ENCODE results near the gene SCN7A. TPM values are rescaled to one million over a fixed set of nuclear protein-coding genes. Genes with fewer than 3 reads are reported as not detected.

SCN7A gene
- total RNA-seq, 1 experiment from 2014 or later: not detected

- Mint-ChIP-seq H3K4me3 (ENCODE audit: unreplicated experiment) (no peak overlapping the region), H3K27ac (ENCODE audit: low read depth, unreplicated experiment) (no peak overlapping the region), H3K9me3 (ENCODE audit: unreplicated experiment) (no peaks in the 10 kb centered on the region), H3K27me3 (ENCODE audit: insufficient read depth, unreplicated experiment) (peaks cover 56% of the 10 kb centered on the region), H3K36me3 (ENCODE audit: insufficient read depth, unreplicated experiment) (no peaks in the 10 kb centered on the region), H3K4me1 (ENCODE audit: insufficient read depth, unreplicated experiment) (no peaks in the 10 kb centered on the region)
- CTCF ChIA-PET: no interaction called here
- BruUV-seq (replicated peaks): no TSS peak
- intact Hi-C loops (cut with micrococcal nuclease): no loop called here
- no peak for DNase-seq (ENCODE audit: unreplicated experiment)
- POLR2A ChIA-PET: no interaction called here
- no peak for TF ChIP-seq CTCF (IDR thresholded peaks at IDR 0.05; ENCODE audit: unreplicated experiment)
Measured at GRCh38 chr2:166440313-166440712, 53.7 kb downstream of the SCN7A start.

- Mint-ChIP-seq H3K4me3 (ENCODE audit: unreplicated experiment) (no peak overlapping the region), H3K27me3 (ENCODE audit: insufficient read depth, unreplicated experiment) (peaks cover 53% of the 10 kb centered on the region), H3K4me1 (ENCODE audit: insufficient read depth, unreplicated experiment) (no peaks in the 10 kb centered on the region), H3K9me3 (ENCODE audit: unreplicated experiment) (no peaks in the 10 kb centered on the region), H3K36me3 (ENCODE audit: insufficient read depth, unreplicated experiment) (no peaks in the 10 kb centered on the region), H3K27ac (ENCODE audit: low read depth, unreplicated experiment) (no peak overlapping the region)
- intact Hi-C loops (cut with micrococcal nuclease): no loop called here
- no TSS peak for BruUV-seq (replicated peaks)
- ChIA-PET CTCF (interaction anchor here (0.5 kb wide), 1 partner anchor 1529 kb away, joined by 4 read pairs; no protein-coding TSS in a partner anchor), POLR2A (no interaction called here)
- DNase-seq (ENCODE audit: unreplicated experiment): no peak
- no peak for TF ChIP-seq CTCF (IDR thresholded peaks at IDR 0.05; ENCODE audit: unreplicated experiment)
Measured at GRCh38 chr2:166439078-166439477, 55.0 kb downstream of the SCN7A start.

GRCh38 chr2:166436976-166437375, 57.1 kb downstream of the SCN7A start:
- Mint-ChIP-seq H3K4me1 (ENCODE audit: insufficient read depth, unreplicated experiment) (no peaks in the 10 kb centered on the region), H3K9me3 (ENCODE audit: unreplicated experiment) (no peaks in the 10 kb centered on the region), H3K27me3 (ENCODE audit: insufficient read depth, unreplicated experiment) (peaks cover 56% of the 10 kb centered on the region), H3K4me3 (ENCODE audit: unreplicated experiment) (no peak overlapping the region), H3K36me3 (ENCODE audit: insufficient read depth, unreplicated experiment) (no peaks in the 10 kb centered on the region), H3K27ac (ENCODE audit: low read depth, unreplicated experiment) (no peak overlapping the region)
- intact Hi-C loops (cut with micrococcal nuclease): no loop called here
- no peak for TF ChIP-seq CTCF (IDR thresholded peaks at IDR 0.05; ENCODE audit: unreplicated experiment)
- ChIA-PET CTCF (interaction anchor here (0.5 kb wide), 1 partner anchor 28 kb away, joined by 3 read pairs; no protein-coding TSS in a partner anchor), POLR2A (no interaction called here)
- DNase-seq (ENCODE audit: unreplicated experiment): no peak
- no TSS peak for BruUV-seq (replicated peaks)

GRCh38 chr2:166436189-166436588, 57.9 kb downstream of the SCN7A start:
- ChIA-PET CTCF (interaction anchor here (0.5 kb wide), 1 partner anchor 28 kb away, joined by 3 read pairs; no protein-coding TSS in a partner anchor), POLR2A (no interaction called here)
- no peak for TF ChIP-seq CTCF (IDR thresholded peaks at IDR 0.05; ENCODE audit: unreplicated experiment)
- Mint-ChIP-seq H3K4me3 (ENCODE audit: unreplicated experiment) (no peak overlapping the region), H3K9me3 (ENCODE audit: unreplicated experiment) (no peaks in the 10 kb centered on the region), H3K36me3 (ENCODE audit: insufficient read depth, unreplicated experiment) (no peaks in the 10 kb centered on the region), H3K27me3 (ENCODE audit: insufficient read depth, unreplicated experiment) (peaks cover 64% of the 10 kb centered on the region), H3K4me1 (ENCODE audit: insufficient read depth, unreplicated experiment) (no peaks in the 10 kb centered on the region), H3K27ac (ENCODE audit: low read depth, unreplicated experiment) (no peak overlapping the region)
- no peak for DNase-seq (ENCODE audit: unreplicated experiment)
- intact Hi-C loops (cut with micrococcal nuclease): no loop called here
- no TSS peak for BruUV-seq (replicated peaks)
